H1 (cell line): ENCODE results near the gene UBXN11.

Experiments
- BRCA1 ChIP-seq: IDR thresholded peaks from 2 replicates; pipeline ENCODE4 v1.6.1; 2012; ENCODE audit warnings: low read depth, low read length, improper control_type of control experiment
- CTCF ChIP-seq, 3 experiments: IDR thresholded peaks; 1 replicate in 2 of 3; 2 replicates in 1 of 3; pipeline versions ENCODE4 v1.5.1 to v1.6.1; 2011; ENCODE audit warnings: low read length in 3 of 3, mild to moderate bottlenecking in 3 of 3, inconsistent platforms in 2 of 3, low read depth in 1 of 3, moderate library complexity in 1 of 3; ENCODE audit not compliant: insufficient read depth in 1 of 3; ENCODE audit errors: control extremely low read depth in 1 of 3
- EP300 ChIP-seq, 2 experiments: IDR thresholded peaks; 1 replicate in 1 of 2; 2 replicates in 1 of 2; pipeline ENCODE4 v1.6.1; 2011 to 2012; ENCODE audit warnings: low read depth in 2 of 2, low read length in 2 of 2, mild to moderate bottlenecking in 2 of 2, borderline replicate concordance in 1 of 2, inconsistent platforms in 1 of 2, moderate library complexity in 1 of 2
- NANOG ChIP-seq: IDR thresholded peaks from 2 replicates; pipeline ENCODE4 v1.6.1; 2011; ENCODE audit warnings: low read length, low read depth, mild to moderate bottlenecking, inconsistent platforms; ENCODE audit not compliant: insufficient read depth, poor library complexity, severe bottlenecking
- POLR2A ChIP-seq, 2 experiments: IDR thresholded peaks; 1 replicate in 1 of 2; 2 replicates in 1 of 2; pipeline ENCODE4 v1.6.1; 2011; ENCODE audit warnings: low read depth in 2 of 2, low read length in 2 of 2, mild to moderate bottlenecking in 2 of 2; ENCODE audit errors: control extremely low read depth in 1 of 2
- POLR2AphosphoS5 ChIP-seq: IDR thresholded peaks from 2 replicates; pipeline ENCODE4 v1.6.1; 2011; ENCODE audit warnings: low read depth, low read length
- RBBP5 ChIP-seq: IDR thresholded peaks from 2 replicates; pipeline ENCODE4 v1.7.1; 2012; ENCODE audit warnings: low read depth, mild to moderate bottlenecking, inconsistent platforms, low read length, moderate library complexity, borderline replicate concordance
- SIRT6 ChIP-seq: IDR thresholded peaks from one replicate; pipeline ENCODE4 v1.7.1; 2012; ENCODE audit warnings: low read length, inconsistent platforms
- SP2 ChIP-seq: IDR thresholded peaks from 2 replicates; pipeline ENCODE4 v1.6.1; 2012; ENCODE audit warnings: mild to moderate bottlenecking, low read length, inconsistent platforms
- TAF1 ChIP-seq: IDR thresholded peaks from 2 replicates; pipeline ENCODE4 v1.6.1; 2011; ENCODE audit warnings: mild to moderate bottlenecking, low read depth, low read length
- TCF12 ChIP-seq: IDR thresholded peaks from 2 replicates; pipeline ENCODE4 v1.6.1; 2011; ENCODE audit warnings: low read depth, mild to moderate bottlenecking, low read length

GRCh38 chr1:26340047-26340481, 33.6 kb upstream of the UBXN11 start:
- TF ChIP-seq POLR2AphosphoS5 (no peak), TAF1 (no peak), TCF12 (no peak), EP300 (IDR thresholded peaks at IDR 0.05; ENCODE audit: borderline replicate concordance in 1 of 2, low read depth in 2 of 2, low read length in 2 of 2) (no peak), CTCF (IDR thresholded peaks at IDR 0.05; ENCODE audit: control extremely low read depth in 1 of 3, insufficient read depth in 1 of 3, low read depth in 1 of 3, low read length in 3 of 3) (no peak), SIRT6 (no peak), SP2 (no peak), RBBP5 (no peak), BRCA1 (no peak), POLR2A (IDR thresholded peaks at IDR 0.05; ENCODE audit: control extremely low read depth in 1 of 2, low read depth in 2 of 2, low read length in 2 of 2) (no peak), NANOG (no peak)
